Activated CD8-positive, alpha-beta memory T cell treated with anti-CD3 and anti-CD28 coated beads, Interleukin-2, amount 10 ng/mL, durations not matched to agents 7 days and 5 days (primary cell): ENCODE measurements around the gene FKBP9. TPM values are rescaled to one million over a fixed set of nuclear protein-coding genes. Genes with fewer than 3 reads are reported as not detected.
"Not testable (repeated sequence)": the region's sequence is repeated elsewhere in the genome, so short reads cannot be mapped to it uniquely, and the experiment has no call there.

Experiments used
- ATAC-seq: fragments of 150-1000 bp; cut with Tn5 transposase; one replicate; pipeline ENCODE4 v1.10.0; 2021; ENCODE audit warnings: moderate library complexity
- CTCF ChIA-PET: fragments of 350-600 bp; sonication (Branson Sonifier 250); formaldehyde crosslinking; loops from one replicate; lab custom pipeline; 2021; ENCODE audit warnings: antibody characterized with exemption; lab: Charles Lee
- DNase-seq: peaks from one replicate; pipeline ENCODE4 v3.0.0-alpha.2; 2020
- H3K27ac Mint-ChIP-seq: one replicate; pipeline ENCODE4 v1.8.0; 2021; ENCODE audit warnings: mild to moderate bottlenecking, mixed read lengths
- H3K27me3 Mint-ChIP-seq: one replicate; pipeline ENCODE4 v1.8.0; 2021; ENCODE audit warnings: mixed read lengths
- H3K36me3 Mint-ChIP-seq: one replicate; pipeline ENCODE4 v1.8.0; 2021; ENCODE audit warnings: mild to moderate bottlenecking, mixed read lengths
- H3K4me1 Mint-ChIP-seq: one replicate; pipeline ENCODE4 v1.8.0; 2021; ENCODE audit warnings: mixed read lengths
- H3K4me3 Mint-ChIP-seq: one replicate; pipeline ENCODE4 v1.8.0; 2021; ENCODE audit warnings: mild to moderate bottlenecking, moderate library complexity, mixed read lengths
- H3K9me3 Mint-ChIP-seq: one replicate; pipeline ENCODE4 v1.8.0; 2022; ENCODE audit warnings: low read depth, mixed read lengths
- total RNA-seq, 2 experiments: library from RNA; stranded (reverse); gene quantifications; one replicate each; pipeline ENCODE4 v1.2.3, GENCODE V29; 2021

The FKBP9 gene
- total RNA-seq, 2 experiments from 2014 or later: 0.53 to 1.5 TPM

DNA sequence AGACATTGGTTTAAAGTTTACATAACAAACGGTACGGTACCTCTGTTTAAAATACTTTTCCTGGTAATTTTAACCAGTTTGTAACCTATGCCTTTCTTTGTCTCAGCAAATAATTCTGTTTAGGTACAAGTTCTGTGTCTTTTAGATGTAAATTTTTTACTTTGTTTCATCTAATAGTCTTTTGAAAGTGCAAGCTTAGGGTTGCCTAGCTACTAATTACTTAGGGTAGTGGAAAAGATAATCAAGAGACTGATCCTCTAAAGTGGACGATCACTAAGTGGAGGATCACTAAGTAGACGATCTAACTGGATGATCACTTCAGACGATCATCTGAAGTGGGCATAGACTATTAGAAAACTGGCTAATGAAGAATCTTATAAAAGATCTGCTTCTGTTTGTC lies 16.1 kb upstream of the FKBP9 start:
- Mint-ChIP-seq H3K4me3 (peak overlapping the region; percentile 82), H3K9me3 (peaks cover 2% of the 10 kb centered on the region), H3K4me1 (peaks cover 22% of the 10 kb centered on the region), H3K27me3 (peaks cover 19% of the 10 kb centered on the region), H3K36me3 (peaks cover 8% of the 10 kb centered on the region), H3K27ac (no peak overlapping the region)
- DNase-seq: no peak
- CTCF ChIA-PET: interaction anchor here (0.6 to 6.2 kb wide), 4 partner anchors 9 to 95 kb away, joined by 3 to 27 read pairs (median 5); no protein-coding TSS in a partner anchor
- ATAC-seq: no peak

DNA sequence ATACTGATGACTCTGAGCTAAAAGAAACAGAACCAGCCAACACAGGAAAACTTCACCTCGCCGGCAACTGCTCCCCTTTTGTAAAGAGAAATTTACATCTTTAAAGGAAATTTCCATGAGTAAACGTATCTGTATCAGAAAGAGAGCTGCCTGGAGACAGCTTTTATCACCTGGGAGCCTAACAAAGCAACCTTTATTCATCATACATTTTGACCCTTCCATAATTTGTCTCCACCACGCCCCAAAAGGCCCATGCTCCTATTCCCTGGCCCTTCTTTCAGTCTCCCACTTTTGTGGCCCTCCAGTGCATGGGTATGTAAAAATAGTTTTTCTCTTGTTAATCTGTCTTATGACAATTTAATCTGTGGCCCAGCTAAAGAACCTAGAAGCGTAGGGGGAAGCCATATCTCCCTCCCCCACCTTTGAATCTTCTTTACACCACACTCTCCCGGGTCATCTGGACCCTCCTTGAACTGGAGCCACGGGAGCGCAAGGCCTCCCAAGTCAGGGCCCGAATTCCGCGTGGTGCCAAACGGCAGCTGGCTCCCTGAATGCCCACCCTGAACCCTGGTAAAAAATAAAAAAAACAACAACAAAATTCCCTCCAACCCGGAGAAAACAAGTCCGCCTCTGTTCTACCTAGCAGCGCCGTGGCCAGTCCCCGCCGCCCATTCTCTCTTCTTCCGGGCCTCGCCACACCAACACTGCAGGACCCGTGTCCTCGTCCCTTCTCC lies 15.4 kb upstream of the FKBP9 start:
- peaks cover 2% of the 10 kb centered on the region for H3K9me3 Mint-ChIP-seq
- peaks cover 22% of the 10 kb centered on the region for H3K4me1 Mint-ChIP-seq
- H3K27me3 Mint-ChIP-seq: peaks cover 20% of the 10 kb centered on the region
- peak overlapping the region; percentile 8 for H3K27ac Mint-ChIP-seq
- CTCF ChIA-PET: interaction anchor here (0.6 to 6.2 kb wide), 5 partner anchors 9 to 96 kb away, joined by 3 to 44 read pairs (median 6); no protein-coding TSS in a partner anchor
- no peak for DNase-seq
- peaks cover 8% of the 10 kb centered on the region for H3K36me3 Mint-ChIP-seq
- ATAC-seq: no peak
- H3K4me3 Mint-ChIP-seq: peak overlapping the region; percentile 82

DNA sequence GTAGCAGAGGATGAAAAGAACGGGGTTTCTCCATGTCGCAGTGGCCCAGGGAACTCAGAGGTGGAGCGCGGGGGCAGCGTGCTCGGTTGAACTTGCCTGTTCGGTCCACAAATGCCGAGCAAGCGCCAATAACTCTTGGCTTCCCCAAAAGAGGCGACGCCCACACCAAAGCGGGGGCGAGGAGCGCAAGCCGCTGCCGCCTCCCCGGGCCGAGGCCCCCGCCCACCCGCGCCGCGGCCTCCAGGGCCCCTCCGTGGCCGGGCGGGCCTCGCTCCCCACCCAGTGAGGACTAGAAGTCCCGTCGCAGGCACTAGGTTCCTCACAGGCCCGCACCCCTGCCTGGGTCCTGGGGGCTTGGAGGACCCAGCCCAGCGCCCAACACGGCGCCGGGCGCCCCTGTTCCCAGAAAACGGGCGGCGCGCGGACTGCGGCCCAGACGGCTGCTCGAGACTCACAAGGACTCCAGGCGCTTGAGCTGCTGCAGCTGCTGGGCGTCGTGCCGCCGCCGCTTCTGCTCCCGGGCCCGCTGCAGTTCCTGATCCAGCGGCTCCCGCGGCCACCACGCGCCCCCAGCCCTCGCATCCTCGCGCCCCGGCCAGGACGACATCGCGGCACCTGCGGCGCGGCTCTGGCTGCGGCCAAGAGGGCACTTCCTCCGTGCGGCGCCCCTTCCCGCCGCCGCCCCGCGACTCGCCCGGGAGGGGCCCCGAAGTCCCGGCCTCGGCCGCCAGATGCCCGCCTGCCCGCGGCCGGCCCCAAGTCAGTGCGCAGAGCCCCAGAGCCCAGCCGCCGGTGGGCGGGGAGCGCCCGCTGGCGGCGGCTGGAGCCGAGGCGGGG lies 14.6 kb upstream of the FKBP9 start:
- peaks cover 10% of the 10 kb centered on the region for H3K36me3 Mint-ChIP-seq
- peaks cover 22% of the 10 kb centered on the region for H3K4me1 Mint-ChIP-seq
- CTCF ChIA-PET: interaction anchor here (0.6 to 3.8 kb wide), 13 partner anchors 10 to 214 kb away, joined by 3 to 44 read pairs (median 4); partner anchors contain the start of gene RP9
- peaks cover 24% of the 10 kb centered on the region for H3K27me3 Mint-ChIP-seq
- H3K27ac Mint-ChIP-seq: peak overlapping the region; percentile 8
- peak; percentile 71 for DNase-seq
- H3K4me3 Mint-ChIP-seq: peak overlapping the region; percentile 82
- H3K9me3 Mint-ChIP-seq: peaks cover 3% of the 10 kb centered on the region
- peak; percentile 89 for ATAC-seq

DNA sequence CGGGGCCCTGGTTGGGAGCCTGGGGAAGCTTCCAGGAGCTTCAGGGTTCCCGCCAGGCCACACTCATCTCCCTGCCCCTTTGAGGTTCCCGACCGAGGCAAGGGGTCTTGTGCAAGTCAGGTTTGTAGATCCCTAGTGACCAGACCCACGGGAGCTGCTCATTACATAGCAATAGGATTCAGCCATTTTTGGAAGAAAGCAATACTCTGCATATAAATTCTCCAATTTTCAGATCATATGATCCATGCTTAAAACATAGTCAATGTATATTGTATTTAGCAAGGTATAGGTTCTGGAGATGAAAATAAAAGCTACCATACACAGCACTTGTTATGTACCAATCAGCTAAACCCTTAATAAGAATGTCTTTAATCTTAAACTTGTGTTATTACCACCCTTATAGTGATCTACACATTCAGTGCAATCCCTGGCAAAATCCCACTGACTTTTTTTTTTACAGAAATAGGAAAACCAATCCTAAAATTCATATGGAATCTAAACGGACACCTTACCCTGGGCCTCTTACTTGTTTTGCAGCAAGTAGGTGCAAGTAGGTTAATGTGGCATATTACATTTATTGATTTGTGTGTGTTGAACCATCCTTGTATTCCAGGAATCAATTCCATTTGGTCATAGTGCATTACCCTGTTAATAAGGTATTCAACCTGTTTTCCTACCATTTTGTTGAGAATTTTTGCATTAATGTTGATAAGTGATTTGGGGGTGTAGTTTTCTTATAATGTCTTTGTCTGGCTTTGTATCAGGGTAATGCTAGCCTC lies 13.8 kb upstream of the FKBP9 start:
- DNase-seq: no peak
- CTCF ChIA-PET: interaction anchor here (0.6 to 3.8 kb wide), 12 partner anchors 13 to 215 kb away, joined by 3 to 44 read pairs (median 4); partner anchors contain the start of gene RP9
- Mint-ChIP-seq H3K9me3 (peaks cover 11% of the 10 kb centered on the region), H3K4me1 (peaks cover 21% of the 10 kb centered on the region), H3K27ac (no peak overlapping the region), H3K27me3 (peaks cover 25% of the 10 kb centered on the region), H3K36me3 (peaks cover 14% of the 10 kb centered on the region), H3K4me3 (peak overlapping the region; percentile 61)
- ATAC-seq: no peak

DNA sequence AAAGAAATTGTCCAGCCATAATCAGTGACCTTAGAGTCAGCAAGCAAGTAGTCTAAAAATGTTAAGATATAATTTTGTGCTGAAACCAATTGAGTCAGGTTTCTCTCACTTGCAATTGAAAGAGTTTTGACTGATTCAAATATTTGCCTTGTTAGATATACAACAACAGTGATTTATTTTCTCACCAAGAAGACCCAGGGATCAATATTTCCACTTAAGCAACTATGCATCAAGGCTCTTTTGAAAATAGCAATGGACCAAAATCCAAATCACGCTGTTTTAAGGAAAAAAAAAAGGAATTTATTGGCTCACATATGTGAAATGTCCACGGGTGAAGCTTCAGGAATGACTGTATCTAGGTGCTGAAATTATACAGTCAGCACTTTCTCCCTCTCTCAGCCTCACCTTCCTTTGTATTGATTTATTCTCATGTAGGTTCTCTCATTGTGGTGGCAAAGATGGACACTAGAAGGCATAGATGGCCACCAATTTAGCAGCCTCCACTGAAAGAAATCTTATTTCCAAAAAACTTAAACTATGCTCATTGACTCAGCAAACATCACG lies 9.7 kb upstream of the FKBP9 start:
- no peak for DNase-seq
- no peak overlapping the region for H3K27ac Mint-ChIP-seq
- H3K9me3 Mint-ChIP-seq: peaks cover 15% of the 10 kb centered on the region
- CTCF ChIA-PET: interaction anchor here (3.4 kb wide), 1 partner anchor 102 kb away, joined by 13 read pairs; no protein-coding TSS in a partner anchor
- H3K4me3 Mint-ChIP-seq: no peak overlapping the region
- H3K4me1 Mint-ChIP-seq: peaks cover 4% of the 10 kb centered on the region
- no peak for ATAC-seq
- H3K27me3 Mint-ChIP-seq: peaks cover 21% of the 10 kb centered on the region
- H3K36me3 Mint-ChIP-seq: peaks cover 8% of the 10 kb centered on the region

DNA sequence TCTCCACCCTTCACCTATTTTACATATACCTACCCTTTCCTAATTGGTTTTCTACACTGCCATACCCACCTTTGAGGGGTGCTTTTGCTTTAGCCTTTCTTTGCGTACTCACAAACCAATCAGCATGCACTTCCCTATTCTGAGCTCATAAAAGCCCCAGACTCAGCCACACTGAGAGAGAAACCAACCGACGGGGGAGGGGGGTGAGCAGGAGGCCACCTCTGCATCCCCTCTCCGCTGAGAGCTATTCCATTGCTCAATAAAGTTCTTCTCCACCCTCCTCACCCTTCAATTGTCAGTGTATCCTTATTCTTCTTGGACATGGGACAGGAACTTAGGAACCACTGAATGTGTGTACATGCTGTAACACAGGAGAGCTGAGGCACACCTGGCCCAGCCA lies 9.0 kb upstream of the FKBP9 start:
- no peak overlapping the region for H3K4me3 Mint-ChIP-seq
- no peak for DNase-seq
- peaks cover 21% of the 10 kb centered on the region for H3K27me3 Mint-ChIP-seq
- H3K4me1 Mint-ChIP-seq: peaks cover 3% of the 10 kb centered on the region
- H3K9me3 Mint-ChIP-seq: peaks cover 15% of the 10 kb centered on the region
- ATAC-seq: no peak
- peaks cover 8% of the 10 kb centered on the region for H3K36me3 Mint-ChIP-seq
- CTCF ChIA-PET: interaction anchor here (3.4 kb wide), 1 partner anchor 103 kb away, joined by 13 read pairs; no protein-coding TSS in a partner anchor
- no peak overlapping the region for H3K27ac Mint-ChIP-seq

DNA sequence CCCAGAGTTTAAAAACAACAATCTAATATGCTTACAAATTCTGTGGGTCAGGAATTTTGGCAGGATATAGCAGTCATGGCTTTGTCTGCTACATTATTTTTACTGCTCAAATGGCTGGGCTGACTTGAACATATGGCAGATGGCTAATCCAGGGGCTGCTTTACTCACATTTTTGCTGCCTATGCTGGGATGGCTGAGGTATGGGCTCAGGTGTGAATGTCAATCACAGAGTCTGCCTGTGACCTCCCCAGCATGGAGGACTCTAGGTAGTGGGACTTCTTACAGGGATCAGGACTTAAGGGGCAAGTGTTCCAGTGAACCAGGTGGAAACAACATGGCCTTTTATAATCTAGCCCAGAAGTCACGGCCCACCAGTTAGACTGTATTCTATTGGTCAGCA lies 4.4 kb upstream of the FKBP9 start:
- Mint-ChIP-seq H3K27me3 (peaks cover 16% of the 10 kb centered on the region), H3K9me3 (peaks cover 9% of the 10 kb centered on the region), H3K36me3 (peaks cover 4% of the 10 kb centered on the region), H3K27ac (no peak overlapping the region), H3K4me3 (no peak overlapping the region), H3K4me1 (peaks cover 1% of the 10 kb centered on the region)
- CTCF ChIA-PET: no interaction called here
- ATAC-seq: no peak
- DNase-seq: no peak

DNA sequence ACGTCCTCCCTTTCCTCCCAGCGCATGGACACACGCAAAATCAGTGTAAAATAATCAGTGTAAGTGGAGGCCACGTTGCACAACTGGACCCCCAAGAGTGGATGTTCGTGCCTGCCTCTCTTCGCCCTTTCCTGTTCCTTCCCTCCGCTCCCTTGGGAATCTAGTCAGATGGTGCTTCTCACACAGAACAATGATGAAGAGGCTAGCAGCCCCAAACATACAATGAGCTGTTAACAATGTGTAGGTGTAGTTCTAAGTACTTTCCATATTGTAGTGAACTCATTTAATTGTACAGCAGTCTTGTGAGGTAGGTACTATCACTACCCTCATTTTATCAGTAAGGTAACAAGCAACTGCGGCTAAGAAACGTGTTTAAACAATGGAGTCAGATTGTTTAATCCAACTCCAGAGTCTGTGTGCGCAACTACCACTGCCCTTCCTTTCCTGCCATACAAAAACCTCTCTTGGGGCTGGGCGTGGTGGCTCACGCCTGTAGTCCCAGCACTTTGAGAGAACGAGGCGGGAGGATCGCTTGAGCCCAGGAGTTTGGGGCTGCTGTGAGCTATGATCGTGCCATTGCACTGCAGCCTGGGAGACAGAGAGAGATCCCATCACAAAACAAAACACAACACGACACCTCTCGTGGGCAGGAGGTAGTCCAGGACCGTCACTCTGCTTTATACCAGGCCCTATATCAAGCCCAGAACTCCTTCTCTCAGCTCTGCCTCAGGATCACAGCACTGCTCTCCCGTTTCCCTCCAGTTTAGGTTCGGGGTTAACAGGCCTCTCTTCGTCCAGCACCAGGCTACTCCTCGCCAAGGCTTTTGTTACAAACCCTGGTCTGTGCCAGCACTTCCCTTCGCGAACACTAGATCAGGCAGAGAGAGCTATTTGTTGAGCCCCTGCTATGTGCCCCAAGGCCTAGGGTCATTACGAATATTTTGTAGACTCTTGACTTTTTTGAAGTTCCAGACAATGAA lies 1.1 kb downstream of the FKBP9 start:
- DNase-seq (no peak), ATAC-seq (no peak)
- H3K27me3 Mint-ChIP-seq: peaks cover 40% of the 10 kb centered on the region

DNA sequence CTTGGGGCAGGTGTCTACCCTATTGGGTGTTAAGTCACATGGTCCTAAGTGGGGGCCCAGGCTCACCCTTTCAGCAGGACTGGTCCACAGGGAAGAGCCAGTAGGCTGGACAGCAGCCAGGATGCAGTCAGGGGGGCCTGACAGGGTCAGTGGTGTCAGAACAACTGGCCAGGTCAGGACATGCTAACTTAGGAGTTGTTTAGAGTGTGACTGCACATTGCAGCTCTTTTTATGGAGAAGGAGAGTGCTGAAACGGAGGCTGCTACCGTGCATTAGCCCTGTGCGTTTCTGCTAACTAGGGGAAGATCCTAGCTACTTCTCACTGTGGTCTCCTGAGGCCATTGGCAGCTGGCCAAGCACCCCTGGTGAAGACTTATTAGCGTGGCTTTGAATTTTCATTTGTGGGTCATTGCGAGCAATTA lies 6.7 kb downstream of the FKBP9 start:
- not testable (repeated sequence) for DNase-seq, H3K27ac Mint-ChIP-seq, H3K9me3 Mint-ChIP-seq, H3K4me1 Mint-ChIP-seq, H3K4me3 Mint-ChIP-seq, ATAC-seq, H3K36me3 Mint-ChIP-seq
- CTCF ChIA-PET: interaction anchor here (1.0 to 1.6 kb wide), 3 partner anchors 20 to 88 kb away, joined by 3 to 7 read pairs (median 5); no protein-coding TSS in a partner anchor
- peaks cover 25% of the 10 kb centered on the region for H3K27me3 Mint-ChIP-seq

More for the DNA sequence above, 1.1 kb downstream of the FKBP9 start:
- peaks cover 2% of the 10 kb centered on the region for H3K36me3 Mint-ChIP-seq
- no peak overlapping the region for H3K27ac Mint-ChIP-seq
- peaks cover 5% of the 10 kb centered on the region for H3K4me1 Mint-ChIP-seq
- peak overlapping the region; percentile 73 for H3K4me3 Mint-ChIP-seq
- CTCF ChIA-PET: interaction anchor here (1.0 to 1.2 kb wide), 2 partner anchors 111 to 112 kb away, joined by 3 to 4 read pairs; no protein-coding TSS in a partner anchor
- H3K9me3 Mint-ChIP-seq: no peaks in the 10 kb centered on the region

DNA sequence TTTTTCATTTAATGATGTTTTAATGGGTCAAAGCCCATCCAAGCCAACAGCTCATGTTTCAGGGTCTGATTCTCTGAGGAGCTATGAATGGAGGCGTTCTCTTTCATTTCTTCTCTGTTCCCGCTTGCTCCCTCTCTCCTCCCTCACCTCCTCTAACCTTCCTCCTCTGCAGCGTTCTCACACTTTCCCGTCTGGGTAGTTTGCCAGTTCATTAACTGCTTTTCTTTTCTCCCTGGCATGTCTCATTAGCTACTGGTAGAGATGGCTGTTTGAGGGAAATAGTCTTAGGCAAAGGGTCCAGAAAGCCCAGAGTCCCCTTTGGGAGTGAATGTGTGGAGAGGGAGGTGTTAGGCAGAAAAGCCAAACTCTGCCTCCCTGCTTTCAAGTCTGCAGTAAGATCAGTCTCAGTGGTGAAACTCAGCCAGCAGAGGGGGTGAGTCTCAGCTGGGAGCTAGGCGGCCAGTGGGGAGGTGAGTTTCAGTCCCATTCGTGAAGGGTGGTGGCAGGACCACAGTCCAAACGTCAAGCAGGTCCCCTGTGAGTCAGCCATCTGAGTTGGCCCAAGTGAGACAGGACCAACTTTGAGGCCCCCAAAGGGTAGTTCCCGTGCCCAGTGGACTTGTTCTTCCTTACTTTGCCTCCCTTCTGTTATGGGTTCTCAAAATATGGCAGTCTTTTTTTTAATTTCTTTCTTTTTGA lies 7.4 kb downstream of the FKBP9 start:
- H3K4me3 Mint-ChIP-seq, H3K27ac Mint-ChIP-seq, H3K36me3 Mint-ChIP-seq, H3K9me3 Mint-ChIP-seq, H3K4me1 Mint-ChIP-seq, DNase-seq: not testable (repeated sequence)
- ATAC-seq: peak; percentile 92
- H3K27me3 Mint-ChIP-seq: peaks cover 18% of the 10 kb centered on the region
- CTCF ChIA-PET: interaction anchor here (1.0 to 1.6 kb wide), 4 partner anchors 21 to 118 kb away, joined by 3 to 7 read pairs (median 6); no protein-coding TSS in a partner anchor
